GM11168 (cell line): ENCODE measurements around the gene MYO1F.
"Not testable (repeated sequence)": the region's sequence is repeated elsewhere in the genome, so short reads cannot be mapped to it uniquely, and the experiment has no call there.

Experiments used
- in situ Hi-C: fragments of 300-500 bp; cut with MboI; formaldehyde crosslinking; loops from one replicate; pipeline ENCODE4 v1.12.0; 2022; ENCODE audit warnings: low sequenced_read_pairs; ENCODE audit not compliant: unreplicated experiment

Gene MYO1F

GRCh38 chr19:8569066-8569771 is 8.0 kb downstream of the MYO1F start:
- in situ Hi-C loops = no loop called here

GRCh38 chr19:8567522-8568172 is 9.6 kb downstream of the MYO1F start:
- in situ Hi-C loops = no loop called here

GRCh38 chr19:8566855-8567254 is 10.4 kb downstream of the MYO1F start:
- in situ Hi-C loops = no loop called here

GRCh38 chr19:8564866-8565265 is 12.4 kb downstream of the MYO1F start:
- in situ Hi-C loops = not testable (repeated sequence)

- in situ Hi-C loops = no loop called here
Measured at GRCh38 chr19:8561075-8561764, 16.0 kb downstream of the MYO1F start.

- in situ Hi-C loops = no loop called here
Measured at GRCh38 chr19:8558325-8558724, 18.9 kb downstream of the MYO1F start.

GRCh38 chr19:8557642-8558238 is 19.5 kb downstream of the MYO1F start:
- in situ Hi-C loops = no loop called here

- in situ Hi-C loops = not testable (repeated sequence)
Measured at GRCh38 chr19:8553729-8554128, 23.5 kb downstream of the MYO1F start.

- in situ Hi-C loops = no loop called here
Measured at GRCh38 chr19:8552810-8553209, 24.4 kb downstream of the MYO1F start.

GRCh38 chr19:8550070-8550469 is 27.2 kb downstream of the MYO1F start:
- in situ Hi-C loops = no loop called here

GRCh38 chr19:8545743-8546142 is 31.5 kb downstream of the MYO1F start:
- in situ Hi-C loops = no loop called here

- in situ Hi-C loops = no loop called here
Measured at GRCh38 chr19:8544168-8544567, 33.1 kb downstream of the MYO1F start.

- in situ Hi-C loops = no loop called here
Measured at GRCh38 chr19:8539621-8540149, 37.6 kb downstream of the MYO1F start.

- in situ Hi-C loops = no loop called here
Measured at GRCh38 chr19:8537099-8537498, 40.1 kb downstream of the MYO1F start.

GRCh38 chr19:8536282-8536681 is 41.0 kb downstream of the MYO1F start:
- in situ Hi-C loops = no loop called here

GRCh38 chr19:8532225-8532624 is 45.0 kb downstream of the MYO1F start:
- in situ Hi-C loops = no loop called here

- in situ Hi-C loops = no loop called here
Measured at GRCh38 chr19:8531470-8531869, 45.8 kb downstream of the MYO1F start.

GRCh38 chr19:8530061-8530679 is 47.1 kb downstream of the MYO1F start:
- in situ Hi-C loops = no loop called here

- in situ Hi-C loops = no loop called here
Measured at GRCh38 chr19:8529369-8530006, 47.8 kb downstream of the MYO1F start.

GRCh38 chr19:8528500-8528899 is 48.7 kb downstream of the MYO1F start:
- in situ Hi-C loops = no loop called here
